SJCRH30 (cell line): ENCODE data around the gene FASN. TPM values are rescaled to one million over a fixed set of nuclear protein-coding genes. Genes with fewer than 3 reads are reported as not detected.

Experiments
- DNase-seq, 2 experiments: peaks; one replicate each; pipeline ENCODE4 v3.0.0-alpha.2; 2015 to 2020
- H3K27ac ChIP-seq: fragments of 250-450 bp; sonication (Bioruptor Pico); 2 replicates; pipeline ENCODE4 v1.5.1; 2020; ENCODE audit warnings: mild to moderate bottlenecking, moderate library complexity
- H3K27me3 ChIP-seq: fragments of 250-450 bp; sonication (Bioruptor Pico); 2 replicates; pipeline ENCODE4 v1.5.1; 2020; ENCODE audit warnings: mild to moderate bottlenecking, moderate library complexity
- H3K36me3 ChIP-seq: fragments of 250-450 bp; sonication (Bioruptor Pico); 2 replicates; pipeline ENCODE4 v1.5.1; 2020; ENCODE audit warnings: mild to moderate bottlenecking, moderate library complexity
- H3K4me1 ChIP-seq: fragments of 250-450 bp; sonication (Bioruptor Pico); 2 replicates; pipeline ENCODE4 v1.5.1; 2020; ENCODE audit warnings: mild to moderate bottlenecking, moderate library complexity
- H3K4me3 ChIP-seq: fragments of 250-450 bp; sonication (Bioruptor Pico); 2 replicates; pipeline ENCODE4 v1.5.1; 2020; ENCODE audit warnings: mild to moderate bottlenecking, moderate library complexity
- H3K9me3 ChIP-seq: fragments of 250-450 bp; sonication (Bioruptor Pico); replicated peaks from 2 replicates; pipeline ENCODE4 v1.5.1; 2020; ENCODE audit warnings: mild to moderate bottlenecking, moderate library complexity
- total RNA-seq: library from RNA; depleted of rRNA; stranded (reverse); fragments of >200 nt; shearing (Covaris generic); gene quantifications from 2 replicates; pipeline ENCODE4 v1.2.3, GENCODE V29; 2014

The FASN gene
- total RNA-seq, 1 experiment from 2014 or later, result 141 TPM

DNA sequence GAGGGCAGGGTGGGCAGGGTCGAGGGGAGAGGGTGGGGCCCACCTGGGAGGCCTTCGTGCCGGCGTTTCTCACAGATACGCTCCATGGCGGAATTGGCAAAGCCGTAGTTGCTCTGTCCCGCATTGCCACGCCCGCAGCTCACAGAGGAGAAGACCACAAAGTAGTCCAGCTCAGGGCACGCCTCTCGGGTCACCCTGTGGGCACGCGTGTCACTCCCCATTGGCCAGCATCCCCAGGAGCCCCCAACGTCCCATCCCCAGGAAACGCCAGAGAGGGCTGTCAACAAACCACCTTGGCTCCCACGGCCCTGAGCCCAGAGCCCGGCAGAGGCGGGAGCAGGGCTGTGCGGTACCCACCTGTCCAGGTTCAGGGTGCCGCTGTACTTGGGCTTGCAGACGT is 16.1 kb downstream of the FASN start:
- no peaks in the 10 kb centered on the region for H3K27me3 ChIP-seq
- H3K36me3 ChIP-seq, result peaks cover 86% of the 10 kb centered on the region
- H3K9me3 ChIP-seq, result no peaks in the 10 kb centered on the region
- DNase-seq, result no peak
- no peak overlapping the region for H3K27ac ChIP-seq
- no peaks in the 10 kb centered on the region for H3K4me1 ChIP-seq
- no peak overlapping the region for H3K4me3 ChIP-seq

DNA sequence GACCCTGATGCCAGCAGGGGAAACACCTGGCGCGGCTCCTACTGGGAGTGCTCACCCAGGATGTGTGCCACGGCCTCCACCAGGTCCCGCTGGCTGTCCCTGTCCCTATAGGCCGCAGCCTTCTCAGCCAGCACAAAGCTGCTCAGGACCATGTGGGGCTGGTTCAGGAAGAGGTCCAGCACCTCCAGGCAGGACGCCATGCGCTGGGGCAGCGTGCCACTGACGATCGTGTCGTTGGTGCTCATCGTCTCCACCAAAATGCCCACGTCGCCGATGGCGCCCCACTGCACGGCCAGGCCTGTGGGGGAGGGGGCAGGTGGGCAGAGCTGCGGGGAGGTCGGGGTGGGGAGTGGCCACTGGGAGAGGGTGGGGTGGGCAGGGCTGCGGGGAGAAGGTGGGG is 16.5 kb downstream of the FASN start:
- H3K9me3 ChIP-seq, result no peaks in the 10 kb centered on the region
- H3K27ac ChIP-seq, result no peak overlapping the region
- no peaks in the 10 kb centered on the region for H3K4me1 ChIP-seq
- DNase-seq, result no peak
- H3K36me3 ChIP-seq, result peaks cover 82% of the 10 kb centered on the region
- no peak overlapping the region for H3K4me3 ChIP-seq
- no peaks in the 10 kb centered on the region for H3K27me3 ChIP-seq

DNA sequence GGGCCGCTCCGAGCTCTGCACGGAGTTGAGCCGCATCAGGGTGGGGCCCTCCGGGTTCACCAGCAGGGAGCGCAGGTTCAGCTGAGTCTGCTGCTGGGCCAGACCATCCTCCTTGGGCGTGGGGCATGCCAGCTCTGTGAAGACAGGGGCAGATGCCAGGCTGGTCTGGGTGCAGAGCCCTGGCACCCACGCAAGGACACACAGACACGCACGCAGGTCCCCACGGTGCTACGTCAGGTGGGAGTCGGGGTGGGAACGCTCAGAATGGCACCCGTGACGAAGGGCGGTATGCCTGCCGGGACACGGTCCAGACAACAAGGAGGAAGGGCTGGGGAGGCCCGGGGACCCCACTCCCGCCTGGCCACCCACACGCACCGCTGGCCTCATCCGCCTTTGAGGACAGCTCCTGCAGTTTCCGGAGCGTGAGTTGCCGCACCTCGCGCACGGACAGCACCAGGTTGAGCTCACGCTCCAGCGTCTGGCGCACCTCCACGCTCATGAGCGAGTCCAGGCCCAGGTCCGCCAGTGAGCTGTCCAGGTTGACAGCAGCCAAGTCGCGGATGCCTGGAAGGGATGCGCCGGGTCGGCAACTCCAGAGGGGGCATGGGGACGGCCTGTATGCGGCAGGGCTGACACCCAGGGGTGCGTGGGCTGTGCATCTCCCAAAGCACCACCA is 17.1 kb downstream of the FASN start:
- Histone ChIP-seq H3K27me3 (no peaks in the 10 kb centered on the region), H3K36me3 (peaks cover 76% of the 10 kb centered on the region), H3K4me1 (no peaks in the 10 kb centered on the region), H3K9me3 (no peaks in the 10 kb centered on the region), H3K27ac (no peak overlapping the region), H3K4me3 (no peak overlapping the region)
- DNase-seq, result no peak

DNA sequence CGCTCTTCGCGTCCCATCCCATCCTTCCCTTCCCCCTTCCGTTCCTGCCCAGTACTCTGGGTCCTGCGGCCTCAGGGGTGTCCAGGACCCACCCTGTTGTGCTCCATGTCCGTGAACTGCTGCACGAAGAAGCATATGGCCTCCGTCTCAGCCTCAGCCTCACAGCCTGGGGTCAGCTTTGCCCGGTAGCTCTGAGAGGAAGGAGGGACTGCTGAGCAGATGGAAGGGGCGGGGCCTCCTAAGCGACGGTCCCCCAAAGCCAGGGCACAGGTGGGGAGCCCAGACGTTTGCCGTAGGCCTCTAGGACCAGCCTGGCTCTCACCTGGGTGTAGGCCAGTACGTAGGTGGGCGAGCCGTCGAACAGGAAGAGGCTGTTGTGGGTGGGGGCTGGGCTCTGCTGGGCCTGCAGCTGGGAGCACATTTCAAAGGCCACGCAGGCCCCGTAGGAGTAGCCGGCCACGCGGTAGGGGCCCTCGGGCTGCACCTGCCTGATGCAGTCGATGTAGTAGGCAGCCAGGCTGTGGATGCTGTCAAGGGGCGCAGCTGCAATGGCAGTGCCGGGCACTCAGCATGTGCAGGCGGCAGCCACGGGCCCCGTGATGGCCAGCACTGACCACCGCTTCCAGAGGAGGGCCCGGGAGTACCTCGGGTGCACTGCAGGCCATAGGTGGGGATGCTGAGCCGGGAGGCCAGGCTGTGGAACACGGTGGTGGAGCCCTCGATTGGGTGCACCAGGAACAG is 17.8 kb downstream of the FASN start:
- H3K36me3 ChIP-seq, result peaks cover 69% of the 10 kb centered on the region
- no peak overlapping the region for H3K27ac ChIP-seq
- H3K4me1 ChIP-seq, result no peaks in the 10 kb centered on the region
- no peak for DNase-seq
- no peaks in the 10 kb centered on the region for H3K9me3 ChIP-seq
- H3K4me3 ChIP-seq, result no peak overlapping the region
- H3K27me3 ChIP-seq, result no peaks in the 10 kb centered on the region

DNA sequence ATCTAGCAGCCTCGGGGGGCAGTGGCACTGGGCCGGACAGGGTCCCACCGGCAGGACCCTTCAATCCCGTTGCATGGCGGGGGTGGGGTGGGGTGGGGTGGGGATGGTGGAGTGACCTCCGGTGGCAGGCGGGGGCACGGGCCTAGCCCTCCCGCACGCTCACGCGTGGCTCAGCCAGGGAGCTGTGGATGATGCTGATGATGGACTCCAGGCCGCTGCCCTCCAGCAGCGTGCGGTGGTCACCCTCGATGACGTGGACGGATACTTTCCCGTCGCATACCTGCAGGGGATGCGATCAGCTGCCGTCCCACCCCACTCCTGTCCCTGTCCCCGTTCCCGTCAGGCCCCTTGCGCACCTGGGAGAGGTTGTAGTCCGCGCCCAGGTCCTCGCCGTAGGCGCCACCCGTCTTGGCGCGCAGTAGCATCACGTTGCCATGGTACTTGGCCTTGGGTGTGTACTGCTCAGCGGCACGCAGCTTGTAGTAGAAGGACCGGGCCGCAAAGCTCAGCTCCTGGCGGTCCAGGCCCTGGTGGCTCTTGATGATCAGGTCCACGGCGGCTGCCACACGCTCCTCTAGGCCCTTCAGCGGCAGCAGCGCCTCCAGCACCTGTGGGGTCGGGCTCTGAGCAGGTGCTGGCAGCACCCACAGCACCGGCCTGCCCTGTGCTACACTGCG is 18.9 kb downstream of the FASN start:
- Histone ChIP-seq H3K4me1 (no peaks in the 10 kb centered on the region), H3K27ac (no peak overlapping the region), H3K4me3 (no peak overlapping the region), H3K9me3 (no peaks in the 10 kb centered on the region), H3K27me3 (no peaks in the 10 kb centered on the region), H3K36me3 (peaks cover 58% of the 10 kb centered on the region)
- no peak for DNase-seq

DNA sequence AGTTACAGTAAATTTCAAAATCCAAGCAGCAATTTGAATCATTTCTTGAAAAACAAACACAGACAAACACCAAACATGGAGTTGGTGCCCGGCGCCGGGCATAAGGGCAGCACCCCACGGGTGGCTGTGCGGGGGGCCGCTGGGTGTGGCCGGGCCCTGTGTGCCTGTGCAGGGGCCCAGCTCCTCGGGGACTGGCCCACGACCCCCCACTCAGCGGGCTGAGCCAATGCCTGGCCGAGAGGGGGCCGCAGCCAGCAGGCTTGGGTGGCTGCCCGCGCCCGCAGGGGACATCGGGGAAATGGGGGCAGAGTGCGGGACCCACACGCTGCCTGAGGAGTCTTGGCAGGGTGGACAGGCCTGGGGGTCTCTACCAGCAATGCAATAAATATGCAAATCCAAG is 19.6 kb downstream of the FASN start:
- Histone ChIP-seq H3K4me3 (no peak overlapping the region), H3K4me1 (no peaks in the 10 kb centered on the region), H3K27ac (no peak overlapping the region), H3K36me3 (peaks cover 51% of the 10 kb centered on the region), H3K9me3 (no peaks in the 10 kb centered on the region), H3K27me3 (no peaks in the 10 kb centered on the region)
- no peak for DNase-seq

DNA sequence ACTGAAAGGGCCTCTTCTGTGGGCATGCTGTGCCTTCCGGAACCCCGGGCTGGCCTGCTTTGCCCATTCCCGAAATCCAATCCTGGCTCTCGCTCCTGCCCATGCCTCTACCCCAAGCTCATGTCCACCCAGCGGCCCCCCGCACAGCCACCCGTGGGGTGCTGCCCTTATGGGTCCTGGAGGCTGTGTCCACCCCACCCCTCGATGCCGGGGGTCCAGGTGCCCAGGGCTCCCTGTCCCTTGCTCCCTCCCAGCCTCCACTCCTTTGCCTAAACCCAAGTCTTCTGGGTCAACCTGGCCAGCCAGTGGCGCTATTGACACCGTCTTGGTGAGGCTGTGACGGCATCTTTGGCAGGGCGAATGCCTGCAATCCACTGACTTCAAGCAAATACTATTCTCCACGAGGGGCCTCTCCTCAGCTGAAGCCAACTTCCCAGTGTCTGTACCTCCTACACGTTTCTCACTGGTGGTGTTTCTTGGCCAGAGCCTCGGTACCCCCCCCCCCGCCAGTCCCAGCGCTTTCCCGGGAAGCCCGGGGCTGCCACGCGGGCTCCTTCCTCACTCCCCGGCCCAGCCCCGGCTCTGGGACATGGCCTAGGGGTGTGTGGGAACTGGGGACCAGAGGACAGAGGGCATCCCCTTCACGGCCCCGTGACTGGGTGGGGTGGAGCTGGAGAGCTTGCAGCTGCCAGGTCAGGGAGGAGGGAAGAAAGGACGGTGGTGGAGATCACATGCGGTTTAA is 20.2 kb downstream of the FASN start:
- peaks cover 44% of the 10 kb centered on the region for H3K36me3 ChIP-seq
- DNase-seq, result no peak
- H3K27me3 ChIP-seq, result no peaks in the 10 kb centered on the region
- H3K27ac ChIP-seq, result no peak overlapping the region
- H3K9me3 ChIP-seq, result no peaks in the 10 kb centered on the region
- no peak overlapping the region for H3K4me3 ChIP-seq
- H3K4me1 ChIP-seq, result no peaks in the 10 kb centered on the region

DNA sequence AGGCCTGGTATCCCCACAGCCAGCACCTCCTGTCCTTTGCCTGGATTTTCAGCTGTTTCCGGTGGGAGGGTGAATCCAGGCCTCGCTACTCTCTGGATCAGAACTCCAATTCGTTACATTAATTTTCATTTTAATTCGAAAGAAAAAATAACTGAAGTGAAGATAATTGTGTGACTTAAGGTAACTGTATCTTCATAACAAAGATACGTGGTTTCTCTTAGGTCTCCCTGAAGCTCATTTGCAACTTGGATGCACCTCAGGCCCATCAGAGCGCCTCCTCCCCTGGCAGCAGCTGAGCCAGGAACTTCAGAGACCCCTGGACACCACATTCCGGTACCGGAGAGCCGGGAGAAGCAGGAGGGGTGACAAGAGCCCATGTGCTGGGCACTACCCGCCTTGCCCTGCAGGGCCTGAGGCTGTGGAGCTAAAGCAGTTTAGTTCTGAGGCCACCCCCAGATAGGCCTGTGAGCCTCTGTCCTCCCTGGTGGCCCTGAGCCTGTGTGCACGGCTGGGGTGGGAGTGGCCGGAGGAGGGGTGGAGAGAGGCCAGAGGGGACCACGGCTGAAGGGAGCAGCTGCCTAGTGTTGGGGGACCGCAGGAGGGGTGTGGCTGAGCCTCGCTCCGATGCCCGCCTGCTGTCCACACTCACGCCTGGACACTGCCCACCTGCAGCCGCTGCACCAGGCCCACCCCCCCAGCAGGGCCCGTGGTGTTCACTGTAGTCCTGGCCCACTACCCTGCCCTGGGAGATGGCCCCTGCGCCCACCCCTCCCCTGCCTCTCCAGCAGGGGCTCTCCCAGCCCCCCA is 21.0 kb downstream of the FASN start:
- H3K27me3 ChIP-seq, result no peaks in the 10 kb centered on the region
- DNase-seq, result no peak
- H3K4me3 ChIP-seq, result no peak overlapping the region
- H3K27ac ChIP-seq, result no peak overlapping the region
- no peaks in the 10 kb centered on the region for H3K9me3 ChIP-seq
- no peaks in the 10 kb centered on the region for H3K4me1 ChIP-seq
- peaks cover 36% of the 10 kb centered on the region for H3K36me3 ChIP-seq

DNA sequence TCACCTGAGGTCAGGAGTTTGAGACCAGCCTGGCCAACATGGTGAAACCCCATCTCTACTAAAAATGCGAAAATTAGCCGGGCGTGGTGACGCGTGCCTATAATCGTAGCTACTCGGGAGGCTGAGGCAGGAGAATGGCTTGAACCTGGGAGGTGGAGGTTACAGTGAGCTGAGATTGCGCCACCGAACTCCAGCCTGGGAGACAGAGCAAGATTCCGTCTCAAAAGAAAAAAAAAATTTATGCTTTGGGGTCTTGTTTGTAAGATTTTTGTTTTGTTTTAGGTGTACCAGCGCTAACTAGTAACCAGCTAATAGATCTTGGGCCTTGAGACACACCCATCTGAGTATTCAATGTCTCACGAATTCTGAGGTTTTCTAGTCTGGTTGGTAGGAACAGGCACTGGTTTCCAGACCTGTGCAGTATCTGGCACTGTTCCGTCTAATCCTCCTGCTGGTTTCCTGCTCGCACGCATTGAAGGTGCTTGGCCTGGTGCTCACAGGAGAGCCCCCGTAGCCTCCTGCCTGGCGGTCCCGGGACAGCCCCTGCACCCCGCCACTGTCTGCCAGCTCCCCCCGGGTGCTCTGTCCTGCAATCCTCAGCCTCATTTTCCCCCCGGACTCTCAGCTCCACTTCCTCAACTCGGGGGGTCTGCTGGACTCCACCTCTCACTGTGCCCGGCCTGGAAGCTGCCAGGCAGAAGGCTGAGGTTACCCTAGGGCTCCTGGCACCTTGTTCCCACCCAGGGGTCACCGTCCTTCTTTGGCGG is 21.8 kb downstream of the FASN start:
- Histone ChIP-seq H3K4me3 (no peak overlapping the region), H3K27me3 (no peaks in the 10 kb centered on the region), H3K27ac (no peak overlapping the region), H3K9me3 (no peaks in the 10 kb centered on the region), H3K4me1 (no peaks in the 10 kb centered on the region), H3K36me3 (peaks cover 31% of the 10 kb centered on the region)
- no peak for DNase-seq

DNA sequence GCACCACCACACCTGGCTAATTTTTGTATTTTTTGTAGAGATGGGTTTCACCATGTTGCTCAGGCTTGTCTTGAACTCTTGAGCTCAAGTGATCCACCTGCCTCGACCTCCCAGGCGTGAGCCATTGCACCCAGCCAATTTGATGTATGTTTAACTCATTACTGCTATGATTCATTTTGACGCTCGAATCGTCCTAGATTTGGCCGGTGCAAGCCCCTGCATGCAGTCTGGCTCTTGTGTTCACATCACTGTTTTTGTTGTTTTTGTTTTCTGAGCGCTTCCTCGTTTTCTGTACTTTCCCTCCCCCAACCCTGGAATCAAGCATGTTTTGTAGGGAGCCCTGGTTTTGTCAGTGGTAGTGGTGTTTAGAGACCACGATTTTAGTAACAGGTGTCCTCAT is 24.6 kb downstream of the FASN start:
- H3K4me1 ChIP-seq, result no peaks in the 10 kb centered on the region
- H3K9me3 ChIP-seq, result no peaks in the 10 kb centered on the region
- no peak overlapping the region for H3K4me3 ChIP-seq
- no peak for DNase-seq
- H3K36me3 ChIP-seq, result peaks cover 7% of the 10 kb centered on the region; the same call in 1 of the 2 replicates
- no peak overlapping the region for H3K27ac ChIP-seq
- no peaks in the 10 kb centered on the region for H3K27me3 ChIP-seq

DNA sequence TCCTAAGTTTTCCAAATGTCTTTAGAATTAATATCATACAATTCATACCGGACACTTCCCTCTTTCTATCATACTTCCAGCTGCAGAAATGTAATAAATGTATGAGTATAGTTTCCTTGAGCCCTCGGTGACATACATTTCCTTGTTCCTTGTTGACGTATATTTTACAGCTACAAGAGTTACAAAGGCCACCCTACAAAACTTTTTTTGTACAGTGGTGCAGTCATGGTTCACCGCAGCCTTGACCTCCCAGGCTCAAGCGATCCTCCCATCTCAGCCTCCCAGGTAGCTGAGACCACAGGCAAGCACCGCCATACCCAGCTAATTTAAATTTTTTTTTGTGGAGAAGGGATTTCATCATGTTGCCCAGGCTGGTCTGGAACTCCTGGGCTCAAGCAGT is 25.2 kb downstream of the FASN start:
- Histone ChIP-seq H3K36me3 (0 out of 2 replicates have a peak, but pooled peaks cover under 1% of the 10 kb centered on the region), H3K27me3 (no peaks in the 10 kb centered on the region), H3K9me3 (no peaks in the 10 kb centered on the region), H3K4me1 (no peaks in the 10 kb centered on the region), H3K27ac (no peak overlapping the region), H3K4me3 (no peak overlapping the region)
- no peak for DNase-seq

DNA sequence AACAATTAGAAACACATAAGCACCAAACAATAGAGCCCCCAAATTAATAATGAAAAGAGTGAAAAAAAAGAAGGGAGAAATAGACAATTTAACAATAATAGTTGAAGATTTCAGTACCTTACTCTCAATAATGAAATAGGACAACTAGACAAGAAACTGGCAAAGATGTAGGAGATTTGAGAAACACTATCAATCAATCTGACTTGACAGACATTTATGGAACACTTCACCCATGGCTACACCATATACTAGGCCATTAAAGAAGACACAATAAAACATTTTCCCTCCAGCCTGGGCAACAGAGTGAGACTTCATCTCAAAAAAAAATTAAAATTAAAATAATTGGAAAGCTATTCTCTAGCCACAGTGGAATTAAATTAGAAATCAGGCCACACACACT is 27.4 kb downstream of the FASN start:
- Histone ChIP-seq H3K27ac (no peak overlapping the region), H3K9me3 (no peaks in the 10 kb centered on the region), H3K4me1 (peaks cover 5% of the 10 kb centered on the region; the same call in 1 of the 2 replicates), H3K36me3 (no peaks in the 10 kb centered on the region), H3K4me3 (no peak overlapping the region), H3K27me3 (no peaks in the 10 kb centered on the region)
- DNase-seq, result no peak

DNA sequence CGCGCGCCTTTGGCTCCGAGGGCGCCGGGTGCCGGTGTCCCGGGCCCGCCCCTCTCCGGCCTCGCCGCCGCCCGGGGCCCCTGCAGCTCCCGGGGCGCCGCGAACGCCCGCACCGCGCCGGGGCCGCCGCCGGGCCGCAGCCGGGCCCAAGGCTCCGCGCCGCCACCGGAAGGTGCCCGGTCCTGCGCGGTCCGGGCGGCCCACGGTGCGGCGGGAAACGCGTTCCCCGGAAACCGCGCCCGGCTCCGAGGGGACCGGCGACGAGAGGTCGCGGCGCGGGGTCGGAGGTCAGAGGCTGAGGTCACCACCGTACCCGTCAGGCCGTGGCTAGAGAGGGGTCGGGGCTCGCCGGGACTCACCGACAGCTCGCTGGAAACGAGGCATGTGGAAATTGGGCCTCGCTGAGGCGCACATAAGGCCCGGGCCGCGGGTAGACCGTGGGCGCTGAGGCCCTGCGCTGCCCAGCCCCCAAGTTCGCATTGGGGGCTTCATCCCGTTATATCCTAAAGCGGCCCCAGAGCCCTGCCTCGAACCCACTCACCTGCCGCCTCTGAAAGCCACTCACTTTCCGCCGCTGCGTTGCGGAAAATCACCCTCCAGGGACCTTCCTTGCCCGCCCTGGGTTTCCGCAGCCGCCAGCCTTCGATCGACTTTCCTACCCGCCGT is 32.3 kb downstream of the FASN start, which contains the start of gene DUS1L:
Gene DUS1L (minus strand): TSS at position 167 of the 666 bp plus-strand sequence. CDS start 745 bp downstream, outside the sequence.
- H3K36me3 ChIP-seq, result peaks cover 14% of the 10 kb centered on the region
- peak; percentile 63 to 76 for DNase-seq
- H3K4me1 ChIP-seq, result peaks cover 10% of the 10 kb centered on the region; the same call in 1 of the 2 replicates
- H3K27me3 ChIP-seq, result no peaks in the 10 kb centered on the region
- H3K27ac ChIP-seq, result peak within 1 kb of the TSS; percentile 31; the same call in 1 of the 2 replicates
- no peaks in the 10 kb centered on the region for H3K9me3 ChIP-seq
- peak within 1 kb of the TSS; percentile 97 for H3K4me3 ChIP-seq
